GM18870 (cell line): ENCODE data around the gene NOTCH1.

Source experiments
- ATAC-seq: cut with Tn5 transposase; IDR thresholded peaks from one replicate; pipeline ENCODE4 v1.9.1; 2021; ENCODE audit warnings: moderate library complexity; ENCODE audit not compliant: unreplicated experiment

Gene NOTCH1

DNA sequence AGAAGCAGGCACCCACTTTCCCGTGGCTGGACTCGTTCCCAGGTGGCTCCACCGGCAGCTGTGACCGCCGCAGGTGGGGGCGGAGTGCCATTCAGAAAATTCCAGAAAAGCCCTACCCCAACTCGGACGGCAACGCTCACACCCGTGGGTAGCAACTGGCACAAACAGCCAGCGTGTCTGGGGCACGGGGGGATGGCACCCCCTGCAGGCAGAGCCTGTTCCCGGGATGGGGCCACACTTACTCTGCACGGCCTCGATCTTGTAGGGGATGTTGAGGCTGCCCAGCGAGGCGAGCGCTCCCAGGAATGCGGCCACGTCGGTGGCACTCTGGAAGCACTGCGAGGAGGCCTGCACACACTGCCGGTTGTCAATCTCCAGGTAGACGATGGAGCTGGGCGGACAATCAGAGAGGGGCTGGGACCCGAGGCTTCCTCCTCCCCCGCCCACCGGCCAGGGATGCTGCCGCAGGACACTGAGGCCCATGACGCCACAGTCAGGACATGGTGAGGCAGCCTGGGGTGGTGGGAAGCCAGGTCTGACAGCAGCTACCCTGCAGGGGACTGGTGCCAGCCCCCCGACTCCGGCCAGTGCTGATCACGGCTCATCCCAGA is 42.8 kb downstream of the NOTCH1 start:
- no peak for ATAC-seq

DNA sequence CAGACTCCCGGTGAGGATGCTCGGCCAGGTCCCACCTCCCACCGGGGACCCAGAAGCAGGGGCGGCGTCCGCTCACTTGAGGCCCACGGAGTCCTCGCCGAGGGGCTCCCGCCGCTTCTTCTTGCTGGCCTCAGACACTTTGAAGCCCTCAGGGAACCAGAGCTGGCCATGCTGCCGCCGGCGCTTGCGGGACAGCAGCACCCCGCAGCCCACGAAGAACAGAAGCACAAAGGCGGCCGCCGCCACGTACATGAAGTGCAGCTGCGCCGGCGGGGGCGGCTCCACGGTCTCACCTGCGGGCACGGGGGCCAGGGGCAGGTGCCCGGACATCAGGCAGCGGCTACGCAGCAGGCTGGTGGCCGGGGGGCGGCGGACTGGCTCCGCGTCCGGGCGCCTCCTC is 43.7 kb downstream of the NOTCH1 start:
- no peak for ATAC-seq

GRCh38 chr9:136501686-136502085 is 44.2 kb downstream of the NOTCH1 start:
- ATAC-seq, result no peak

- no peak for ATAC-seq
These were observed 45.6 kb downstream of the NOTCH1 start for GRCh38 chr9:136499935-136500910.

GRCh38 chr9:136499071-136499934 is 46.5 kb downstream of the NOTCH1 start:
- ATAC-seq, result no peak

GRCh38 chr9:136497916-136498695 is 47.7 kb downstream of the NOTCH1 start:
- no peak for ATAC-seq

- ATAC-seq, result no peak
These were observed 48.8 kb downstream of the NOTCH1 start for GRCh38 chr9:136496801-136497620.

GRCh38 chr9:136496181-136496580 is 49.7 kb downstream of the NOTCH1 start:
- ATAC-seq, result no peak

GRCh38 chr9:136495238-136495800 is 50.5 kb downstream of the NOTCH1 start:
- no peak for ATAC-seq

DNA sequence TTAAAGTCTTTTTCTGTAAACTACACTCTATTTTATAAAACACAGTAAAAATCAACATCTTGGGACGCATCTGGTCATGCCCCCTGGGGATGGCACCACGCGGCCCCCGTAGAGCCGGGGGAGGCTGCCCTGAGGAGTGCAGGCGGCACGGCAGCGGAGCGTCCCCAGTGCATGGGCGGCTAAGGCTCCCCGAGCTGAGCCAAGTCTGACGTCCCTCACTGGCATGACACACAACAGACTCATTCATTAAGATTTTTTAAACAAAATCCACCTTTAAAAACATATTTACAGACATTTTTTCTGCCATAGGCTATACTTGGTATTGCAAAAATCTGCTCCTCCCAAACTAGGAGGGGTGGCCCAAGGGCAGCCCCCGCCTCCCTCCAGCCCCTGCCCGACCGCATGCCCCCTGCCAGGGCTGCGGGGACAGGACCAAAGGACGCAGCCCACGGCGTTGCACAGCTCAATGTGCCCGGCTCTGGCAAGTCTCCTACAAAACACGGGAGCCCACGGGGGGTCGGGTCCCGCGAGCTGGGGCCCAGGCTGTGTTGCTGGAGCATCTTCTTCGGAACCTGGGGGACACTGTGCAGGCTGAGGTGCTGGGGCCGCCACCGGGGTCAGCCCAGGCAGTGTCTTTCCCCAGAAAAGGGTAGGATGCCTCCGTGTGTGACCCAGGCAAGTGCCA is 51.2 kb downstream of the NOTCH1 start:
- no peak for ATAC-seq

GRCh38 chr9:136494012-136494411 is 51.8 kb downstream of the NOTCH1 start:
- no peak for ATAC-seq

DNA sequence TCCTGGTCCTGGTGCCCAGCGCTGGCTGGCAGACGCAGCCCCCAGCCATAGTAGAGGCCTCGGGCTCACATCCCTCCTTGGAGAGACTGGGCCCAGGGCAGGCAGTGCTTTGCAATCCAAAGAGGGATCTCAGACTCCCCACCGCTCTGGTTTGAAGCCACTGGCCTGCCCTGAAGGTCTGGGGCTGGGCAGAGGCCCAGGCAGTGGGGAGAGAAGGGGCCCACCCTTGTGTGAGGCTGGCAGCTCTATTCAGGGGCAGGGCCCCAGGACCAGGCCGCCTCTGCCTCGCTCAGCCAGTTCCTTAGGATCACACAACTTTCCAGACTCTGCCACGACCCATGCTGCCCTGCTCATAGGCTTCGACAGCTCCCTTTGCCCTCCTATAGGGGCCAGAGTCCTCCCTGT is 52.3 kb downstream of the NOTCH1 start:
- ATAC-seq, result no peak

DNA sequence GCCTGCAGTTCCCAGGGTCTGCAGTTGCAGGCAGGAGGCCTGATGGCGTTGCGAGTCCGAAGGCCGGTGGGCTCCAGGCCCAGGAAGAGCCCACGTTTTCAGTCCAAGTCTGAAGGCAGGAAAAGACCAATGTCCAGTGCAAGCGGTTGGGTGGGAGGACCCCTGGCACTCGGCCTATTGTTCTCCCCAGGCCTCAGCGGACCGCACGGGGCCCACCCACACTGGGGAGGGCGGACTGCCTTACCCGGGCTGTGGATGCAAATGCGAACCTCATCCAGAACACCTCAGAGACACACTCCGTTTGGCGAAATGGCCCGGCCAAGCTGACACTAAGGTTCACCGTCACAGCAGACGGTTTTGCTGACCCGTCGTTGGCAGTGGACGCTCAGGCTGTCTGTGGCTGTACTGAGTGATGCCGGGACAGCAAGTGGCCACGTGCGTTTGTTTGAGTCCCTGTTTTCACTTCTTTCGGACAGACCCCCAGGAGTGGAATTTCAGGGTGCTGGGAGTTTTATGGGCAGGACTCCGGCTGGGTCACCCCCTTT is 52.8 kb downstream of the NOTCH1 start:
- ATAC-seq, result no peak

- ATAC-seq, result no peak
These were observed 56.1 kb downstream of the NOTCH1 start for GRCh38 chr9:136489731-136490130.

GRCh38 chr9:136488247-136489214 is 57.3 kb downstream of the NOTCH1 start:
- ATAC-seq, result no peak

DNA sequence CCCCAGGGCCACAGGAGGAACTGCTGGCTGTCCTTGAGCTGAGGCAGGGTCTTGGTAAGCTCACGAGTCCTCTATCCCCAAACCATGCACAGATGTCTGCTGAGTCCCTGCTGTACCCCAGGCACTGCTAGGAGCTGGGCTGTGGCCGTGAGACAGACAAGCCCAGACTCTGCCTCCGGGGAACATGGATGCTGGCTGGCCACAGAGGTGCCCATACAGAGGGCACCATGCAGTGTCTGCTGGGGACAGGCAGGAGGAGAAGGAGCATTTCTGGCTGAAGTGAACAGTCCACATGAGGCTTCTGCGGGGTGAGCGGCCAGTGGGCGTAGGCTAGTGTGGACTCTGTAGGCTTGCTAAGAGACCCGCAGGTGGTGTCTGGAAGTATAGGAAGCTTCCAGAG is 58.2 kb downstream of the NOTCH1 start:
- ATAC-seq, result no peak
